ENCODE results near the gene GRAMD2A.
"Not testable (repeated sequence)": the region's sequence is repeated elsewhere in the genome, so short reads cannot be mapped to it uniquely, and the experiment has no call there.

The GRAMD2A gene

DNA sequence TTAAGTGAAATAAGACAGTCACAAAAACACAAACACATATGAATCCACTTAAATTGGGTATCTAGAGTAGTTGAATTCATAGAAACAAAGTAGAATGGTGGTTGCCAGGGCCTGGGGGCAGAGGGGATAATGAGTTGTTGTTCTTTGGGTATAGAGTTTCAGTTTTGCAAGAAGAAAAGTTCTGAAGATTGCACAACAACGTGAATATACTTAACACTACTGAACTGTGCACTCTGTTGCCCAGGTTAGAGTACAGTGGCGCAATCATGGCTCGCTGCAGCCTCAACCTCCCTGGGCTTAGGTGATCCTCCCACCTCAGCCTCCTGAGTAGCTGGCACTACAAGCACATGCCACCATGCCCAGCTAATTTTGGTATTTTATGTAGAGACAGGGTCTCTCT is 14.9 kb downstream of the GRAMD2A start:
- no peak for FAIRE-seq

DNA sequence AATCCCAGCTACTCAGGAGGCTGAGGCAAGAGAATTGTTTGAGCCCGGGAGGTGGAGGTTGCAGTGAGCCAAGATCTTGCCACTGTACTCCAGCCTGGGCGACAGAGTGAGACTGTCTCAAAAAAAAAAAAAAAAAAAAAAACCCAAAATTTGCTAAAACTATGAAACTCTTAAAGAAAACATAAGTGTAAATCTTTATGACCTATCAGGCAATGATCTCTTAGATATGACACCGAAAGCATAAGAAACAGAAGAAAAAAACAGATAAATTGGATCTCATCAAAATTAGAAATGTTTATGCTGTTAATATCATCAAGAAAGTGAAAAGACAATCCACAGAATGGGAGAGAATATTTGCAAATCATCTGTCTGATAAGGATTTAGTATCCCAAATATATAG is 15.3 kb downstream of the GRAMD2A start:
- FAIRE-seq, result no peak

DNA sequence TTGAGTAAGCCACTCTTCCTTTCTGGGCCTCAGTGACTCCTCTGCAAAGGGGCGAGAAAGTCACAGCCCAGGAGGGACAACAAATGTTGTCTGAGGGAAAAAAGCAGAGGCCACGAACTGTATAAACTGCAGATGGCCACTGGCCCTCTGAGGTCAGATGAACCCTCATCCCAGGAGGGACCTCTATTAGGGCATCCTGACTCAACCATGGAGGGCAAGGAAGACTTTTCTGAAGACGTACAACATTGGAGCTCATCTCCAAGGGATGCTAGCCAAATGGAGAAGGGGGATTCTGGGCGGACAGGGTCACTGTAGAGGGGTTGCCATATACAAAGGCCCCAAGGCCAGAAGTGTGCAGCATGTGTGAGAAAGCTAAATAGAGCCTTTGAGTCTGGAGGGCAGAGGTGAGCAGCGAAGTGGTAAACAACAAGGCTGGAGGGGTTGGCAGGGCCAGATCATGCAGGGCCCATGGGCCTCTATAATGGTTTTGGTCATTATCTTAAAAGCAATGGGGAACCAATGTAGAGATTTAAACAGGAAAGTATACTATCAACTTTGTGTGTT is 16.7 kb downstream of the GRAMD2A start:
- no peak for FAIRE-seq

DNA sequence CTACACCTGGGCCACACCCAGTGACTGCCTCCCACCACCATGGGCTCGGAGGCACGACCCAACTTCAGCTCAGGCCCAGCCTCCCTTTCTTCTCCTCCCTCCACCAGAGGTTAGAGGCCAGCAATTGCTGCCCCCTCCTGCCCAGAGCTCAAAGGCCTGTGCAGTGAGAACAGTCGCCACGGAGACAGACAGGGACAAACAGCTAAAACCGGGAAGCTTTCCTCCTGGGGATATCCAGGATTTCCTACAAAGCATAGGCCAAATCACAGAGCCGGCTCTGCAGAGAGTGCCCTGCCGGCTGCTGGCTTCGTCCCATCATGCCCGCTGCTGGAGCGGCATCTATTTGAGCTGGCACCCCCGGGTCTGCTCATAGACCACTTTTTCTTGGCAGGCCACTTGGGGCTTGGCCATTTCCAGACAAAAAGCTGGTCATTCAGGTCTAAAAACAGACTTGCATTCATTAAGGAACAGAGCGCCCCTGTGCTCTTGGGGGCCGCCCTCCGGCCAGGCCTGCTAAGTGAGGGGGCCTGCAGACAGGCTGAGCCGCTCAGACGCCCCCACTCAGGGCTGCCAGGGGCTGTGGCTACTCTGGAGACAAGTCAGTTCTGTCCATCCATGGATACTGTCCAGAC is 17.5 kb downstream of the GRAMD2A start:
- no peak for FAIRE-seq

DNA sequence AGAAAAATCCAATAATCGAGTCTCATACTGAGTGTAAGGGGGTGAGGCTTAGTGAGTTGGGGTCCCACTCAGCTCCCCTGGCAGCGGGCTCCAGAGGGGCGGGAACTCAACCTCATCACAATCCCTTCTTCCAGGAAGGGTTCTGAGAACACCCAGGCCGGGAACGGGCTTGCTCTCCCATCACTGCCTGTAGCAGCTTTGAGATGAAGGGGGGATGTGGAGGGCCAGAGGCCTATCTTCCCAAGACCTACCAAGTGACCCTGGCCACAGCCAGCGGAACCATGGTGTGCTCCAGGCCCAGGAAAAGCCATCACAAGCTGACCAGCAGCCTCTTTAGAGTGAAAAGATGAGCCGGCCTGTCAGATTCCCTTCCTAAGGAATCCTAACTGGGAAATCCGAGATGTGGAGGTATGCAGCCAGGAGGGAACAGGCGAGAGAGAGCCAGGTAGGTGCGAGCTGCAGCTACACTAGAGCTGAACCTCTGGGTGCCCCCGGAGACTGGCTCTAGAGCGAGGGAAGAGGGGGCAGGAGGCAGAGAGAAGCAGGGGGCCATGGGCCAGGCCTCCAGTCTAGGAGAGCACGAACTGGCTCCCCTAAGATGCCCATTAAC is 18.5 kb downstream of the GRAMD2A start:
- no peak for FAIRE-seq

DNA sequence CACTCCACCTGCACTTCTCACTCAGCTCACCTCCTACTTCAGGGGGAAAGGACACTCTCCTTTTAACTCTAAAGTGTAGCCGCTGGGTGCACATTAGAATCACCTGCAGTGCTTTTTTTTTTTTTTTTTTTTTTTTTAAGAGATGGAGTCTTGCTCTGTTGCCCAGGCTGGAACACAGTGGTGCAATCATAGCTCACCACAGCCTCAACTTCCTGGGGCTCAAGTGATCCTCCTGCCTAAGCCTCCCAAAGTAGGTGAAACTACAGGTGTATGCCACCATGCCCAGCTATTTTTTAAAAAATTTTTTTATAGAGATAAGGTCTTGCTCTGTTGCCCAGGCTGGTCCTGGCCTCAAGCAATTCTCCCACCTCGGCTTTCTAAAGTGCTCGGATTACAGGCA is 20.8 kb downstream of the GRAMD2A start:
- no peak for FAIRE-seq

DNA sequence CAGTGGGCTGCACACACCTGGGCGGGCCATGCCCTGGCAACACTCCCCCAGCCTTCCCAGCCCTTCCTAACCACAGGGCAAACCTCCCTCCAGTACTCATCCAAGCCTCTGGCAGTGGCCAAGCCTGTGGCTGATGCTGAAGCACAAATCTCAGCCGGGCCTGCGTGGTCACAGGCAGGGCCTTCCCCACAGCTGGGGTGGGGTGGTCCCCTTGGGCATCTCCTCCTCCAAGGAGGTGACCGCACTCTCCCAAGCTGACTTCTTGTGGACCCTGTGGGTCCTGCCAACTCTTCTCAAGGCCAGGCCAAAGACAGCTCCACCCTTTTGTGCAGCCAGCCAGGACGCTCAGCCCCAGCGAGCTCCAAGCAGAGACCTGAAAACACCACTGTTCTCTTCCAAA is 21.4 kb downstream of the GRAMD2A start:
- no peak for FAIRE-seq

DNA sequence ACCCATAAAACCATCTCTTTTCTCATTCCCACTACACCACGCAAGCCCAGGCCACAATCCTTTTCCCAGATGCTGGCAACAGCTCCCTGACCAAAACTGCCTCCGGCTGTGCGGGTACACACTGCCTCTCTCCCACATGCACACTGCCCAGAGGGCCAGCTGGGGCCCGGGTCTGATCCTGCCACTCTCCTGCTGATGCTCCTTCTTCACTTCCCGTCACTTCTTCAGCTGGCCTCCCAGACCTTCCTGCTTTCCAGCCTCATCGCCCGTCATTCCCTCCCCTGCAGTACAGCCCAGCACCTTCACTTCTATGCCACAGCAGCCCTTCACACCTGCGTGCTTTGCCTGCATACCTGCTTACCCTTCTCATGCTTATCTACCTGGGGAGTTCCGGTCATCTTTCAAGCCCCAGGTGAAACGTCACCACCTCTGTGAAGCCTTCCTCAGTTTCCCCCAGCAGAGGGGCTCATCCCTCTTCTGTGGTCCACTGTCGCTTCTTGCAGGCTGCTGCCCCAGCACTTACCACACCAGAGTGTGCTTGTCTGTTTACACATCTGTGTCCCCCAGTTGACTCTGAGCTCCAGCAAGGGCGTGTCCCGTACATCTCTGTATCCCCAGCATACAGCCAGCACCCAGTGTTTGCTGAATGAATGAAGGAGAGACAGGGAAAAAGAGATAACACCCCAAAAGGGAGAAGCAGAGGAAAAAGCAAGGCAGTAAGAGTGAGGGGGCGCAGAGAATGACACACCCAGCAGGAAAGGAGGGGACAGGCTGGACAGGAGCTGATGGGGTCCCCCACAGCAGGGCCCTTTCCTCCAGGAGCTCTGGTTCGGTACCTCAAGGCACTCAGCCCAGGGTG is 22.2 kb downstream of the GRAMD2A start:
- no peak for FAIRE-seq

DNA sequence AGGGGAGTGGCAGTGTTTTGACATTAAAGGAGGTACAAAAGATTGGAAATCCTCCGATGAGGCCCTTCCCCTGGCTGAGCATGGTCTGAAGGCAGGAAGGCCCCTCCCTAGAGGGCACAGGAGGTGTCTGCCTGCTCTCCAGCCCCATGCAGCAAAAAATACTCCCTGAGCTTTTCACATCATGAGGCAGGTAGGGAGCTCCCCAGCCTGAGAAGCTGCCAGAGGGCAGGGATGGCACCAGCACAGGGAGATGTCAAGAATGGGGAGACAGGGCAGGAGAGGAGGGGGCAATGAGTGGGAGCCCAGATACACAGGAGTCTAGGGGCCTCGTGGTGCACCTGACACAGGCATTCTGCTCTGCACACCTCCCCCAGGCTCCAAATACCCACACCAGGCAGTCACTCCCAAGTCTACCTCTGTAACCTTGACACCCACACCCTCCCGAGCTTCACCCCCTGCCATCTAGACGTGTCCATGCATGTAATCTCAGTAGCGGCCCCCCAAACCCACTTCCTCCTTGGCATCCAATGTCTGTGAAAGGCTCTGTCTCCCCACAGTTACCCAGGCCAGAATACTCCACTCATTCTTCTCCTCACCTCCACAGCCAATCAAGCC is 22.9 kb downstream of the GRAMD2A start:
- FAIRE-seq, result no peak

DNA sequence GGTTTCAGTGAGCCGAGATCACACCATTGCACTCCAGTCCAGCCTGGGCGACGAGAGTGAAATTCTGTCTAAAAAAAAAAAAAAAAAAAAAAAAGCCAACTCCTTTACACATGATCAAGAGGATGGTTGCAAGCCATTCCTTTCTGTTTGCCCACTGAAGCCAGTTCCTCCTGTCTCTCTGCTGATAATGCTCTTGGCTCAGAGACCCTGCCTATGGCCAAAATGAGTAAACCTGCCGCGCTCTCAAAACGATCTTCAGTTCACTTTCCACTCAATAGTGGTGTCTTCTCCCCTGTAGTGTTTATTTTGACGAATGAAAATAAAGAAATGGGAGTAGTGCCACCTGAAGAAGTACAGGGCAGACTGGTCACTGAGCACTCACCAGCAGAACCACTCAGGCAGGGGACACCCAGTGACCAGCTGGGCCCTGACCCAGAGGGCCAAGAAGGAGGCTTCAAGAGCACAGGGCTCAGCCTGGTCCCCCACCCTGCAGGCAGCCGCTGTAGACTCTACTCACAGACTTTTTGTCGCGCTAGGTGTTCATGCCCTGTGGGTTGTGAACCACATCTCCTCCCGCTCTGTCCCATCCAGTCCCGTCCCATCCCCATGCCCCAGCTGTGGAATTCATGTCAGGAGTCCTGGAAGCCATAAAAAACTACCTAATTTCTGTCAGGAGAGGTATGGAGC is 23.6 kb downstream of the GRAMD2A start:
- FAIRE-seq, result no peak

DNA sequence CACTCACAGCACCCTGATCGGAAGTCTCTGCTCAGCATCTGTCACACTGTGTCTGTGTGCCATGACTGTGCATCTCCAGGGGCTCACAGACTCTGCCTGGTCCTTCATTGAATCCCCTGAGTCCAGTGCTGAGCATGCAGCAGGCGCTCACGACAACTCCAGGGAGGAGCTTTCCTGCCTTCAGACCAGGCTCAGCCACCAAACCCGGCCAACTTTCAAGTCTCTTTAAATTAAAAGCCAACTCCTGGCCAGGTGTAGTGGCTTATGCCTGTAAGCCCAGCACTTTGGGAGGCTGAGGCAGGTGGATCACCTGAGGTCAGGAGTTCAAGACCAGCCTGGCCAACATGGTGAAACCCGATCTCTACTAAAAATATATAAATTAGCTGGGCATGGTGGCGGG is 24.2 kb downstream of the GRAMD2A start:
- FAIRE-seq, result no peak

DNA sequence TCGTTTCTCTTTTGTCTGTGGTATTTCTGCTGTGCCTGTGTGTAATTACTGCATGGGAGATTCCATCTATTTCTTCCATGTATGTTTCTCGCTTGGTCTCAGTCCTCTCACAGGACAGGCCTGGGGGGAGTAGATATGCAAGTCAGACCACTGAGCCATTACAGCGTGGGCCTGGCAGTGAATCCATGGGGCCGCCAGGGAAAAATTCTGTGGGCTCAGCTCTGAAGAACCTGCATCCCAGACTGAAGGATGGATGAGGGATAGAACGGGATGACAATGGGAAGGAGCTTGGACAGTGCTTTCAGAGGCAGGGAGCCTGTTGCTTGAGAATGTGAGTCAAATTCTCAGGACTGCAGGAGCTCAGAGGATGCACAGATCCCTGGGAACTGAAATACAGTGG is 24.8 kb downstream of the GRAMD2A start:
- no peak for FAIRE-seq

DNA sequence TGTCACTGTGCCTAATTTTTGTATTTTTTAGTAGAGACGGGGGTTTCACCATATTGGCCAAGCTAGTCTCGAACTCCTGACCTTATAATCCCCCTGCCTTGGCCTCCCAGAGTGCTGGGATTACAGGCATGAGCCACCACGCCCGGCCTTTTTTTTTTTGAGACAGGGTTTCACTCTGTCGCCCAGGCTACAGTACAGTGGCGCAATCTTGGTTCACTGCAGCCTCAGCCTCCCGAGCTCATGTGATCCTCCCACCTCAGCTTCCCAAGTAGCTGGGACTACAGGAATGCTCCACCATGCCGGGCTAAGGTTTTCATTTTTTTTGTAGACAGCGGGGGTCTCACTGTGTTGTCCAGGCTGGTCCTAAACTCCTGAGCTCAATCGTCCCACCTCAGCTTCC is 25.6 kb downstream of the GRAMD2A start:
- FAIRE-seq, result not testable (repeated sequence)

DNA sequence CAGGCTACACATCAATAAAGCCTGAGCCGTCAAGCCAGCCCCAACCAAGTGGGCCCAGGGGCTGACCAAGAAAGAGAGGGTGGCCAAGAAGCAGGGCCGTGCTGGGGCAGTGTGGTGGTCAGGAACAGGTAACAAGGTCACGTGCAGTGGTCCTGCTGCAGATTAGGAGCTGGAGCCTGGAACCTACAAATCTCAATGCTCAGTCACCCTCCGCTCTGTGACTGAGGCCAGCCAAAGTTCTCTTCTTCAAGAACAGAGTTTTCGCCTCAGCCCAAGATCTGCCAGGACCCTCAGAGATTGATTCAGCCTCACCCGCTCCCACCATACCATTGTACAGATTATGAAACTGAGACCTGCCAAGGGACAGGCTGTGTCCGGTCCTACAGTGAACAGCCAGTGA is 26.9 kb downstream of the GRAMD2A start:
- no peak for FAIRE-seq

DNA sequence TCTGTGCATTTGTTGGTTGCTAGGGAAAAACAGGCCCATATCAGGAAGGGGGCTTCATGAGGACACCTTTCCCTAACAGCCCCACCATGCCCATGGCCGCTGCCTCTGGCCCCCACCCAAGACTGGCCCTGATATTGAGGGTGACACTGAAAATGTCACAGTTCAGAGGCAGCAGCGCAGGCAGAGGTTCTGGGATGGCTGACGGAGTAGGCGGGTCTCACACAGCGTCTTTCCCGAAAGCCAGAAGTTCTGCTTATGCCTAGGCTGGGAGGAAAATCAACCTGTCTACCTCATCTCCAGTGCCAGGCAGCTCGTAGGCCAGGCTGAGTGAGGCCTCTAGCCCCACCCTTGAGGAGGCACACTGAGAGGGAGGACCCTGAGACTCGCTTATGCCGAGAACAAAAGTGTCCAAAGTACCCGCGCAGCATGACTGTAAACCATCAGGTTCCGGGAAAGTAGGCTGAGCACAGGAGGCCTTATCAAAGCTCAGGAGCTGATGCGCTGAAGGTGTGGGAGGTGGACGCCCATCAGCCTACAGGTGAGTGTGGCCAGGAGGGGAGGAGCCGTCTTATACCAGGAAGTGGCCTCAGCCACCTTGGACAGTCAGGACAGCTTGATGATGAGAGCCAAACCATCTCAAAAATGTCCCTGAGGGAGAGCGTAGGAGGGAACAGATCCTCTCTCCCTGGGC is 27.5 kb downstream of the GRAMD2A start:
- no peak for FAIRE-seq

DNA sequence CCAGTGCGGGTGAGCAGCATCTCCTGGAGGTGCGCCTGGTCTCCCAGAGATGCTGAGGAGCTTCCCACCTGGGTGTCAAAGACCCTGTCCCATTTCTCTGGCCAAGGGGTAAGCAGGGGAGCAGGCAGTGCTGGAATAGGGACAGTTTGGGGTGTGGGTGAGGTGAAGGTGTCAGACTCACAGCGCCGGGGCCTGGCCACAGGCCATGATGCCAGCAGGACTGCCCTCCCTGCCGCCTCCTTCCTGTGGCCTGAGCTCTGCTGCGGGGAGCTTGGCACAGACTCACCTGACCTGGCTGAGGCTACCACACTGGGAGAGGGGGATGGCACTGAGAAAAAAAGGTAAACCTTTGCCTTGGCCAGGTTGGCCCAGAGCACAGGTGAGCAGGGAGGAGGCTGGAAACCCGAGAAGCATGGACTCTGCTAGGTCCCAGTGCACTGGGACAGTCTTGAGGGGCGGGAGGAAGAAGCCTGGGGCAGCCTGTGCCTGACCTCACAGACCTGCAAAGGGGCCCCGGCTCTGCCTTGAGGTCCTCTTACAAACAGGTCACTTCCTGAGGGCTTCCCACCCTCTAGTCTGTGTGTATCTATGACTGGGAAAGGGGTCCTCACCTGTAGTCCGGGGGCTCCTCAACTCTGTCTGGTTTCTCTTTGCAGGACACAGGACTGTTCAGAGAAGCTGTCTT is 28.2 kb downstream of the GRAMD2A start:
- no peak for FAIRE-seq

DNA sequence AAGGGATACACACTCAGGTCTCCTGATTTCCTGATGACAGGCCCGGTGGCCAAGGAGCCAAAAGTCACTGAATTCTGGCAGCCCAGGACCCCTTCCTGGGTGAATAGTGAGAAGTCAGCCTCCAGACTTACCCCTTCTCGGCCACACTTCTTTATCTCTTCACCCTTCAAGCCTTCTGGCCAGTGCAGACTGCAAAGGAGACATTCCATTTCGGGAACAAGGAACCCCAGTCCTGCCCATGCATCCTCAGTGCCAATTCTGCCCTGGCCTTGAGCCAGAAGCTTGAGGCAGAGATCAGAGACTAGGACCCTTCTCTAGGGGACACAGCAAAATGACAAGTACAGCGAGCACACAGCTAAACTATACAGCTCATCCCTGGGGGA is 28.8 kb downstream of the GRAMD2A start:
- no peak for FAIRE-seq

DNA sequence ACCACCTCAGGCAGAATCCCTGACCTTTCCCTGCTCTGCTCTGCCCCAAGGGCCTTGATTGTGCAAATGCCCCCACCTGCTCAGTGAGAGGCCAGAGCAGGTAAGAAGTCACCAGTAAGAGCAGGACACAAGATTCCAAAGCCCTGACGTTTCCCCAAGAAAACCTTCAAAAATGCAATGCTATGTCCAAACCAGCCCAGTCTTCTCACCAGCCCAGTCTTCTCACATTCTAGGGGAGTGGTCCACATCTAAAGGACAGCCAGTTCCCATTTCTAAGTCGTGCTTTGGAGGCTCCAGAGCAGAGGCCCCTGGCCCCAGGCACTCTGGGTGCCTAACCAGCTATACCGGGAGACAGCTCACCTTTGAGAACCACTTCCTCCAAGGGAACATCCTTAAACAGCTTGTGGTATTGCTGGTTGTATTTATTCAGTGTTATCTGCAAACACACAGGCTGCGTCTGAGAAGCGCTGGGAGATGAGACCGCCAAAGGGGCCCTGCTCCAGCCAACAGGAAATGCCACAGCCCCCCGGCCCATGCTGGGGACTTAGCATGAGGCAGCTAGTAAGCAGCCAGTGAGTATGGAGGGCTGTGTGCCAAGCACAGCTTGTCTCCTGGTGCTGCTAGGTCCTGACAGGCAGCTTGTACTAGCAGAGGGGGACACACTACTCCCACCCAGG is 29.3 kb downstream of the GRAMD2A start:
- no peak for FAIRE-seq

DNA sequence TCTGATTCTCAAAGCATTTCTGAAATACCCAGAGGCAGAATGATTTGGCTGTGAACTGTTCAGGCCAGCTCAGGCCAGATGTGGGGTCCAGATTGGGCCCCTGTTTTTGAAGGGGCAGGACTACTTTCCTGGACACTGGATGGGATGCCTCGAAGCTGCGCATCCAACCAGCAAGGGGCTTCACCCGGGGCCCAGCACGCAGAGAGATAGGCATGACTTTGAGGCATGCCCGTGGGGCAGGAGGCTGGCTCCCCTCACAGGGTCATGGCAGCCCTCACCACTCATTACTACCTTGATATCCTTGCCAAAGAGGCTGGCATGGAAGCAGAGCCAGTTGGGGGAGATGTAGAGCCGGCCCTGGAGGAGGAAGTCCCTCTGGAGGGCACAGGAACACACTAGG is 30.1 kb downstream of the GRAMD2A start:
- no peak for FAIRE-seq

DNA sequence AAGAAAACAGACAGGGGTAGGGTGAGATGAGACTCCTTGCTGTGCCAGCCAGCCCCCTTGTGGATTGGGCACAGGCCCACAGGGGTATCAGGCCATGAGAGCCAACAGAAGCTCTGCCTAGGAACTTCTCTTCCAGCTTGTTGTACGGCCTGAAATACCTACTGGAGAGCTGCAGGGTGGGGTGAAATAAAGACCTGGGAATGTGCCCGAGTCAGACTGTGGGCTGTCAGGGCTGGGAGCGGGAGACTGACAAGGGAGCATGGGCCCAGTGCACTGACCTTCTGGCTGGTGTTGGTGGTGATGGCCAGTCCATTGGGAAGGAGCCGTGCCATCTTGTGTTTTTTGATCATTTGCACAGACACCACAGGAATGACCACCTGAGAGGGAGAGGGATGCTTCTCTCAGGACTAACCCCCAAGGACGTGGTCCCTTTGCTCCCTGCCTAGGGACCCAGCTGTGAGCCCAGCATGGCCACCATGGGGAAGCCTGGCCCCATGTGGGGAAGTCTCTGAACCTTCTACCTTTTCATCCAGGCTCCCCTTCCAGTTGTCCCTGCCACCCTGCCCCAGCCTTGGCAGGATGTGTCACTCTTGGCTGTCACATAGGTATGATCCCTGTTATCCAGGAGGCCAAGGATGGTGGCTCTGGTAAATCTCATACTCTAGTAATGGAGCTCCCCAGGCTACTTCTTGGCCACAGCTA is 30.7 kb downstream of the GRAMD2A start:
- FAIRE-seq, result no peak

Measured in colon (tissue), 2 donors.